Endothelial cell of umbilical vein (primary cell): ENCODE results near the gene IPO11. TPM values are rescaled to one million over a fixed set of nuclear protein-coding genes. Genes with fewer than 3 reads are reported as not detected.

ENCODE experiments used
- BruUV-seq: library from RNA; stranded (reverse); fragments of 400-500 nt; replicated peaks from 2 replicates; lab custom pipeline; 2021; lab: Mats Ljungman, UMichigan
- CTCF ChIA-PET: fragments of 300-600, 350-600 bp; sonication (Branson Sonifier 250); formaldehyde crosslinking; loops from one replicate; lab custom pipeline; 2021; ENCODE audit warnings: antibody characterized with exemption, inconsistent platforms; lab: Charles Lee
- POLR2A ChIA-PET: fragments of 300-600, 350-600 bp; sonication (Branson Sonifier 250); formaldehyde crosslinking; loops from one replicate; lab custom pipeline; 2021; ENCODE audit warnings: antibody characterized with exemption, inconsistent platforms; lab: Charles Lee
- DNase-seq: peaks from one replicate; pipeline ENCODE4 v3.0.0-alpha.2; 2011; ENCODE audit warnings: low read depth, low spot score
- FAIRE-seq: peaks from 2 replicates; lab custom pipeline; 2011; peaks lifted over from hg19 to GRCh38; lab: Jason Lieb, UNC
- H2AFZ ChIP-seq: 2 replicates; pipeline ENCODE4 v1.6.0; 2012; ENCODE audit warnings: low read depth, low read length, control low read depth, inconsistent platforms
- H3K27ac ChIP-seq: 2 replicates; pipeline ENCODE4 v1.5.1; 2011; ENCODE audit warnings: low read depth, mild to moderate bottlenecking, control low read depth, low read length, moderate library complexity; ENCODE audit not compliant: insufficient read depth
- H3K27me3 ChIP-seq, 2 experiments: 2 replicates each; pipeline versions ENCODE4 v1.6.0 to v1.6.1; 2011; ENCODE audit warnings: low read length in 2 of 2, mixed read lengths in 1 of 2; ENCODE audit not compliant: control insufficient read depth in 2 of 2, insufficient read depth in 2 of 2
- H3K36me3 ChIP-seq, 2 experiments: 2 replicates in 1 of 2; 3 replicates in 1 of 2; pipeline ENCODE4 v1.5.1; 2011; ENCODE audit warnings: low read length in 2 of 2, mild to moderate bottlenecking in 1 of 2, moderate library complexity in 1 of 2; ENCODE audit not compliant: control insufficient read depth in 2 of 2, insufficient read depth in 2 of 2; ENCODE audit errors: extremely low read depth in 1 of 2
- H3K4me1 ChIP-seq: 3 replicates; pipeline ENCODE4 v1.5.1; 2011; ENCODE audit warnings: mild to moderate bottlenecking, low read length; ENCODE audit not compliant: control insufficient read depth, insufficient read depth; ENCODE audit errors: extremely low read depth
- H3K4me2 ChIP-seq: 2 replicates; pipeline ENCODE4 v1.6.1; 2011; ENCODE audit warnings: low read length, control low read depth, mixed read lengths; ENCODE audit not compliant: insufficient read depth
- H3K4me3 ChIP-seq, 3 experiments: fragments of 200-600 bp in 1 of 3; sonication (generic), shearing (Covaris generic) in 1 of 3; replicated peaks in 1 of 3; 2 replicates each; pipeline ENCODE4 v1.5.1; 2011 to 2016; ENCODE audit warnings: control low read depth in 3 of 3, low read length in 3 of 3, mild to moderate bottlenecking in 2 of 3, inconsistent platforms in 1 of 3, low read depth in 1 of 3, moderate library complexity in 1 of 3; ENCODE audit not compliant: insufficient read depth in 1 of 3
- H3K79me2 ChIP-seq: 2 replicates; pipeline ENCODE4 v1.6.0; 2012; ENCODE audit warnings: low read length, inconsistent platforms; ENCODE audit not compliant: control insufficient read depth, insufficient read depth
- H3K9ac ChIP-seq: replicated peaks from 2 replicates; pipeline ENCODE3; 2011; ENCODE audit warnings: low read length, control low read depth; ENCODE audit not compliant: insufficient read depth; ENCODE audit errors: extremely low read depth
- H3K9me1 ChIP-seq: replicated peaks from 3 replicates; pipeline ENCODE4 v1.6.0; 2011; ENCODE audit warnings: mild to moderate bottlenecking, low read length; ENCODE audit not compliant: control insufficient read depth, insufficient read depth; ENCODE audit errors: extremely low read depth
- H3K9me3 ChIP-seq: replicated peaks from 2 replicates; pipeline ENCODE4 v1.5.1; 2012; ENCODE audit warnings: low read length, inconsistent platforms; ENCODE audit not compliant: control insufficient read depth, insufficient read depth
- H4K20me1 ChIP-seq: replicated peaks from 2 replicates; pipeline ENCODE3; 2011; ENCODE audit warnings: mild to moderate bottlenecking, low read length; ENCODE audit not compliant: control insufficient read depth, insufficient read depth; ENCODE audit errors: extremely low read depth
- EZH2 ChIP-seq: IDR thresholded peaks from 2 replicates; pipeline ENCODE4 v1.6.1; 2012; ENCODE audit warnings: borderline replicate concordance, low read depth, mild to moderate bottlenecking, moderate library complexity, low read length, inconsistent platforms; ENCODE audit not compliant: severe bottlenecking
- FOS ChIP-seq: IDR thresholded peaks from 2 replicates; pipeline ENCODE4 v1.6.1; 2011; ENCODE audit warnings: mild to moderate bottlenecking, low read length, moderate library complexity, borderline replicate concordance; ENCODE audit not compliant: insufficient read depth
- GATA2 ChIP-seq: IDR thresholded peaks from 2 replicates; pipeline ENCODE4 v1.7.0; 2011; ENCODE audit warnings: low read depth, mild to moderate bottlenecking, moderate library complexity, mixed read lengths, low read length; ENCODE audit not compliant: insufficient read length, insufficient read depth
- JUN ChIP-seq: IDR thresholded peaks from 2 replicates; pipeline ENCODE4 v1.6.1; 2011; ENCODE audit warnings: borderline replicate concordance, low read depth; ENCODE audit not compliant: insufficient read length, insufficient read depth
- MYC ChIP-seq: IDR thresholded peaks from one replicate; pipeline ENCODE4 v1.6.1; 2011; ENCODE audit warnings: mild to moderate bottlenecking, low read depth, low read length
- POLR2A ChIP-seq: IDR thresholded peaks from 2 replicates; pipeline ENCODE4 v1.6.1; 2012; ENCODE audit warnings: low read depth, mild to moderate bottlenecking, control low read depth, low read length
- POLR2AphosphoS5 ChIP-seq: IDR thresholded peaks from 2 replicates; pipeline ENCODE4 v1.6.1; 2012; ENCODE audit warnings: low read depth, mild to moderate bottlenecking, control low read depth, low read length, moderate library complexity; ENCODE audit not compliant: insufficient read depth
- dilution Hi-C: fragments of 300-500 bp; cut with MboI; formaldehyde crosslinking; loops from one replicate; pipeline ENCODE4 v1.15.0; 2019; ENCODE audit warnings: low sequenced_read_pairs; ENCODE audit not compliant: extremely low pct_ligation_motif_present
- intact Hi-C: fragments of 100-400 bp; cut with micrococcal nuclease; formaldehyde crosslinking; loops from one replicate; pipeline ENCODE4 v1.10.0; 2022
- polyA plus RNA-seq, 4 experiments: library from polyadenylated mRNA; depleted of rRNA in 3 of 4; stranded (reverse) in 3 of 4; unstranded in 1 of 4; fragments of >200 nt; gene quantifications; 2 replicates each; pipeline versions ENCODE4 v1.2.1 to v1.2.3, GENCODE V29; 2011 to 2012; ENCODE audit warnings: missing spikeins in 1 of 4
- total RNA-seq: library from RNA; stranded (reverse); gene quantifications from 2 replicates; pipeline ENCODE4 v1.2.3, GENCODE V29; 2021
- TF ChIP-seq, protein P1 (sequence below), 2 donors: IDR thresholded peaks; 1 replicate in 1 of 2; 2 replicates in 1 of 2; pipeline ENCODE4 v1.5.1; 2011; ENCODE audit warnings: low read length in 2 of 2, mild to moderate bottlenecking in 2 of 2, moderate library complexity in 2 of 2, control low read depth in 1 of 2, inconsistent platforms in 1 of 2, low read depth in 1 of 2; ENCODE audit not compliant: insufficient read depth in 1 of 2; ENCODE audit errors: extremely low read depth in 1 of 2
- TF ChIP-seq, protein P2 (sequence below): IDR thresholded peaks from 2 replicates; pipeline ENCODE4 v1.6.1; 2011; ENCODE audit not compliant: insufficient read depth, insufficient read length

Gene IPO11
- total and polyA plus RNA-seq, 2 donors (not counting 3 experiments of a cell fraction or from before 2014, with no cell fraction given), result 38.5 to 80.9 TPM

DNA sequence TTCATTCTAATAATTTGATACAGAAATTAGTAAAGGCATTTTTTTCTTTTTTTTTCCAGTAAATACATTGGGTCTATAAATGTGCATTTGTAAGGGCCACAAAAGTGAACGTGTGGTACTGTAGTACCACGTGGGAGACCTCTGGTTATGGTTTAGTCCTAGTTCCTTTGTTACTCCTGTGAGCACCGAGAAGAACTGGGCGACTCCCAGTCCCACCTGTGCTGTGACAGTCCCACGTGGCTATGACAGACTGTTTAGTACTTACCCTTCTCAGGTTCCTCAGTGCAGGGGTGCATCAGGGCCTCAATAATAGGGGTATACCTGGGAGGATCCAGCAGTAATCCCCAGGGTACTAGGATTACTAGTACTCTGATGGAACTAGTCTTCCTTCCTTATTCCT is 215.3 kb downstream of the IPO11 start:
- ChIA-PET CTCF (interaction anchor here (1.3 to 3.7 kb wide), 2 partner anchors 168 to 184 kb away, joined by 4 to 21 read pairs; no protein-coding TSS in a partner anchor), POLR2A (no interaction called here)
- Histone ChIP-seq H3K9me3 (no peaks in the 10 kb centered on the region), H4K20me1 (no peaks in the 10 kb centered on the region), H3K27ac (no peak overlapping the region), H2AFZ (no peak overlapping the region), H3K9ac (no peak overlapping the region), H3K27me3 (no peaks in the 10 kb centered on the region), H3K4me3 (no peak overlapping the region), H3K9me1 (no peaks in the 10 kb centered on the region), H3K79me2 (no peaks in the 10 kb centered on the region), H3K4me2 (no peak overlapping the region), H3K36me3 (peaks cover 4 to 7% of the 10 kb centered on the region in 2 experiments), H3K4me1 (no peaks in the 10 kb centered on the region)
- TSS peak; percentile 21 for BruUV-seq
- TF ChIP-seq POLR2A (no peak), FOS (no peak), MYC (no peak), GATA2 (no peak), JUN (no peak), EZH2 (no peak), POLR2AphosphoS5 (no peak)
- TF ChIP-seq, protein P1, sequence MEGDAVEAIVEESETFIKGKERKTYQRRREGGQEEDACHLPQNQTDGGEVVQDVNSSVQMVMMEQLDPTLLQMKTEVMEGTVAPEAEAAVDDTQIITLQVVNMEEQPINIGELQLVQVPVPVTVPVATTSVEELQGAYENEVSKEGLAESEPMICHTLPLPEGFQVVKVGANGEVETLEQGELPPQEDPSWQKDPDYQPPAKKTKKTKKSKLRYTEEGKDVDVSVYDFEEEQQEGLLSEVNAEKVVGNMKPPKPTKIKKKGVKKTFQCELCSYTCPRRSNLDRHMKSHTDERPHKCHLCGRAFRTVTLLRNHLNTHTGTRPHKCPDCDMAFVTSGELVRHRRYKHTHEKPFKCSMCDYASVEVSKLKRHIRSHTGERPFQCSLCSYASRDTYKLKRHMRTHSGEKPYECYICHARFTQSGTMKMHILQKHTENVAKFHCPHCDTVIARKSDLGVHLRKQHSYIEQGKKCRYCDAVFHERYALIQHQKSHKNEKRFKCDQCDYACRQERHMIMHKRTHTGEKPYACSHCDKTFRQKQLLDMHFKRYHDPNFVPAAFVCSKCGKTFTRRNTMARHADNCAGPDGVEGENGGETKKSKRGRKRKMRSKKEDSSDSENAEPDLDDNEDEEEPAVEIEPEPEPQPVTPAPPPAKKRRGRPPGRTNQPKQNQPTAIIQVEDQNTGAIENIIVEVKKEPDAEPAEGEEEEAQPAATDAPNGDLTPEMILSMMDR (IDR thresholded peaks at IDR 0.05; ENCODE audit: extremely low read depth in 1 of 2, insufficient read depth in 1 of 2, low read depth in 1 of 2, low read length in 2 of 2), result no peak
- TF ChIP-seq, protein P2, sequence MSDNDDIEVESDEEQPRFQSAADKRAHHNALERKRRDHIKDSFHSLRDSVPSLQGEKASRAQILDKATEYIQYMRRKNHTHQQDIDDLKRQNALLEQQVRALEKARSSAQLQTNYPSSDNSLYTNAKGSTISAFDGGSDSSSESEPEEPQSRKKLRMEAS, result no peak
- intact Hi-C loops (loop anchor here (5.0 kb wide), 1 partner anchor 166 kb away; no protein-coding TSS in a partner anchor), dilution Hi-C loops (no loop called here)
- FAIRE-seq (no peak), DNase-seq (no peak)
